HepG2 (cell line): Measurements from ENCODE around the gene TTLL10.

Experiments
- BATF2 ChIP-seq: sonication (generic); formaldehyde crosslinking; IDR thresholded peaks from 2 replicates; pipeline ENCODE4 v1.8.0; 2022; ENCODE audit warnings: mild to moderate bottlenecking, missing genetic modification reagents, moderate library complexity
- KDM5A ChIP-seq: fragments of 200-600 bp; sonication (generic); IDR thresholded peaks from 2 replicates; pipeline ENCODE4 v1.7.0; 2018; ENCODE audit warnings: antibody characterized with exemption, mild to moderate bottlenecking, low read length, borderline replicate concordance
- MTERF4 ChIP-seq: sonication (generic); formaldehyde crosslinking; IDR thresholded peaks from 2 replicates; pipeline ENCODE4 v1.8.0; 2023; ENCODE audit warnings: mild to moderate bottlenecking, missing genetic modification reagents
- MXD1 ChIP-seq: sonication (generic); formaldehyde crosslinking; IDR thresholded peaks from 2 replicates; pipeline ENCODE4 v1.4.0; 2020; ENCODE audit warnings: mild to moderate bottlenecking, missing genetic modification reagents
- NFE2L2 ChIP-seq: fragments of 150-350 bp; IDR thresholded peaks from 2 replicates; pipeline ENCODE4 v1.6.1; 2014; ENCODE audit warnings: low read length
- PRPF4 ChIP-seq: fragments of 200-400 bp; formaldehyde crosslinking; IDR thresholded peaks from 2 replicates; pipeline ENCODE4 v1.6.1; 2016; ENCODE audit warnings: low read length, low read depth; ENCODE audit not compliant: poor library complexity, severe bottlenecking
- RAD21 ChIP-seq: fragments of 450-650 bp; formaldehyde crosslinking; IDR thresholded peaks from 2 replicates; pipeline ENCODE4 v1.5.0; 2020; ENCODE audit warnings: mild to moderate bottlenecking
- RBM39 ChIP-seq: fragments of 200-400 bp; formaldehyde crosslinking; IDR thresholded peaks from one replicate; pipeline ENCODE4 v1.6.1; 2018; ENCODE audit warnings: antibody characterized with exemption, mild to moderate bottlenecking, low read depth, low read length; ENCODE audit not compliant: poor library complexity, severe bottlenecking
- ZBTB34 ChIP-seq: sonication (generic); formaldehyde crosslinking; IDR thresholded peaks from 2 replicates; pipeline ENCODE4 v1.8.0; 2022; ENCODE audit warnings: mild to moderate bottlenecking, missing genetic modification reagents
- ZNF713 ChIP-seq: sonication (generic); formaldehyde crosslinking; IDR thresholded peaks from 2 replicates; pipeline ENCODE4 v1.4.0; 2020; ENCODE audit warnings: mild to moderate bottlenecking, missing genetic modification reagents

GRCh38 chr1:1223891-1224290 lies 50.2 kb downstream of the TTLL10 start:
- TF ChIP-seq MXD1 (CRISPR knock-in tag) (no peak), MTERF4 (CRISPR knock-in tag) (no peak), BATF2 (CRISPR knock-in tag) (no peak), RBM39 (no peak), ZBTB34 (CRISPR knock-in tag) (no peak), KDM5A (no peak), PRPF4 (no peak), NFE2L2 (no peak), RAD21 (CRISPR knock-in tag) (no peak), ZNF713 (CRISPR knock-in tag) (no peak)
